Calu3 (cell line): ENCODE data around the gene IL33. TPM values are rescaled to one million over a fixed set of nuclear protein-coding genes. Genes with fewer than 3 reads are reported as not detected.
A peak's percentile ranks its signal among the peaks of the same experiment; 100 is the strongest.

Experiments
- BruUV-seq: library from RNA; stranded (reverse); fragments of 400-500 nt; replicated peaks from 2 replicates; lab custom pipeline; 2021; lab: Mats Ljungman, UMichigan
- CTCF ChIA-PET: fragments of 300-600 bp; sonication (Branson Sonifier 250); formaldehyde crosslinking; loops from one replicate; lab custom pipeline; 2022; ENCODE audit warnings: antibody characterized with exemption; lab: Charles Lee
- DNase-seq: peaks from one replicate; pipeline ENCODE4 v3.0.0; 2022
- H3K27ac Mint-ChIP-seq: one replicate; pipeline ENCODE4 v1.8.0; 2022; ENCODE audit warnings: mixed read lengths; ENCODE audit not compliant: unreplicated experiment
- H3K27me3 Mint-ChIP-seq: one replicate; pipeline ENCODE4 v1.8.0; 2022; ENCODE audit warnings: mixed read lengths; ENCODE audit not compliant: unreplicated experiment
- H3K36me3 Mint-ChIP-seq: one replicate; pipeline ENCODE4 v1.8.0; 2022; ENCODE audit warnings: mild to moderate bottlenecking, moderate library complexity, mixed read lengths; ENCODE audit not compliant: insufficient read depth, unreplicated experiment
- H3K4me1 Mint-ChIP-seq: one replicate; pipeline ENCODE4 v1.8.0; 2022; ENCODE audit warnings: mild to moderate bottlenecking, low read depth, mixed read lengths; ENCODE audit not compliant: unreplicated experiment
- H3K4me3 Mint-ChIP-seq: one replicate; pipeline ENCODE4 v1.8.0; 2022; ENCODE audit warnings: mild to moderate bottlenecking, low read depth, moderate library complexity, mixed read lengths; ENCODE audit not compliant: unreplicated experiment
- H3K9me3 Mint-ChIP-seq: one replicate; pipeline ENCODE4 v1.8.0; 2022; ENCODE audit warnings: low read depth, mixed read lengths; ENCODE audit not compliant: unreplicated experiment
- intact Hi-C: fragments of 100-400 bp; cut with micrococcal nuclease; formaldehyde crosslinking; loops from one replicate; pipeline ENCODE4 v1.10.0; 2022; ENCODE audit not compliant: unreplicated experiment
- total RNA-seq: library from RNA; stranded (reverse); gene quantifications from 2 replicates; pipeline ENCODE4 v1.2.3, GENCODE V29; 2022
- TF ChIP-seq, protein P1 (sequence below): fragments of 200-600 bp; IDR thresholded peaks from one replicate; pipeline ENCODE4 v1.8.0; 2022; ENCODE audit warnings: antibody characterized with exemption; ENCODE audit not compliant: unreplicated experiment

IL33 gene
- total RNA-seq, 1 experiment from 2014 or later, result 0.64 TPM

DNA sequence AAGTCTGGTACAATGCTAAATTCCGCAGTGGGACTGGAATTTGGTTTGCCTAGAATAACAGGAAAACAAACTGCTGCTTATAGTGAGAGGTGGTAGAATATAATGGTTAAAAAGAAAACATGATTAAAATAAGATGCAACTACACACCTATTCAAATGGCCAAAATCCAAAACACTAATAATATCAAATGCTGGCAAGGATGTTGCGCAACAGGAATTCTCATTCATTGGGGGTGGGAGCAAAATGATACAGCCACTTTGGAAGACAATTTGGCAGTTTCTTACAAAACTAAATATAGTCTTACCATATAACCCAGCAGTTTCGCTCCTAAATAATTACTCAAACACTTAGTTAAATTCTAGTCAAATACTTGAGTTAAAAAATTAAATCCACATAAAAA, 61.8 kb downstream of the IL33 start:
- Mint-ChIP-seq H3K9me3 (no peaks in the 10 kb centered on the region), H3K36me3 (no peaks in the 10 kb centered on the region), H3K4me3 (no peak overlapping the region), H3K27ac (no peak overlapping the region), H3K27me3 (no peaks in the 10 kb centered on the region), H3K4me1 (no peaks in the 10 kb centered on the region)
- intact Hi-C loops, result no loop called here
- no TSS peak for BruUV-seq
- TF ChIP-seq, protein P1, sequence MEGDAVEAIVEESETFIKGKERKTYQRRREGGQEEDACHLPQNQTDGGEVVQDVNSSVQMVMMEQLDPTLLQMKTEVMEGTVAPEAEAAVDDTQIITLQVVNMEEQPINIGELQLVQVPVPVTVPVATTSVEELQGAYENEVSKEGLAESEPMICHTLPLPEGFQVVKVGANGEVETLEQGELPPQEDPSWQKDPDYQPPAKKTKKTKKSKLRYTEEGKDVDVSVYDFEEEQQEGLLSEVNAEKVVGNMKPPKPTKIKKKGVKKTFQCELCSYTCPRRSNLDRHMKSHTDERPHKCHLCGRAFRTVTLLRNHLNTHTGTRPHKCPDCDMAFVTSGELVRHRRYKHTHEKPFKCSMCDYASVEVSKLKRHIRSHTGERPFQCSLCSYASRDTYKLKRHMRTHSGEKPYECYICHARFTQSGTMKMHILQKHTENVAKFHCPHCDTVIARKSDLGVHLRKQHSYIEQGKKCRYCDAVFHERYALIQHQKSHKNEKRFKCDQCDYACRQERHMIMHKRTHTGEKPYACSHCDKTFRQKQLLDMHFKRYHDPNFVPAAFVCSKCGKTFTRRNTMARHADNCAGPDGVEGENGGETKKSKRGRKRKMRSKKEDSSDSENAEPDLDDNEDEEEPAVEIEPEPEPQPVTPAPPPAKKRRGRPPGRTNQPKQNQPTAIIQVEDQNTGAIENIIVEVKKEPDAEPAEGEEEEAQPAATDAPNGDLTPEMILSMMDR, result no peak
- DNase-seq, result no peak
- CTCF ChIA-PET, result no interaction called here

GRCh38 chr9:6301858-6302257, 86.3 kb downstream of the IL33 start:
- no peaks in the 10 kb centered on the region for H3K36me3 Mint-ChIP-seq

DNA sequence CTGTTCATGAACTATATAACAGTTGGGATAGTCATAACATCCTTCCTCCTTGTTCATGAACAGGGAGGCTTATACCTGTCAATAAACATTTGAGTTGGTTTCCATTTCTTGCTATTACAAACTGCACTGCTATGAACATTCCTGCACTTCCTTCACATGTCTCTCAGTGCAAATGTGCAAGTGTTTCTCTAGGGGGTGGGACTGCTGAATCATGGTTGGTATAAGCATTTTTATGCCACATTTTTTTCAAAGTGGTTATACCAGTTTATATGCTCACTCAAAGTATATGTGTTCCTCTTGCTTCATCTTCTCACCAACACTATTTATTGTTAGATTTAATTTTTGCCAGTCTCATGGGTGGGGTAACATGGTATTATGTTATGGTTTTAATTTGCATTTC, 86.8 kb downstream of the IL33 start:
- Mint-ChIP-seq H3K36me3 (no peaks in the 10 kb centered on the region), H3K27me3 (no peaks in the 10 kb centered on the region), H3K9me3 (peaks cover 5% of the 10 kb centered on the region), H3K27ac (no peak overlapping the region), H3K4me1 (peaks cover 8% of the 10 kb centered on the region), H3K4me3 (no peak overlapping the region)
- no TSS peak for BruUV-seq
- intact Hi-C loops, result loop anchor here (5.0 to 10.0 kb wide), 2 partner anchors 78 to 150 kb away; no protein-coding TSS in a partner anchor
- CTCF ChIA-PET, result no interaction called here
- peak; percentile 22 for DNase-seq
- TF ChIP-seq, protein P1, result no peak

More at GRCh38 chr9:6301858-6302257, 86.3 kb downstream of the IL33 start:
- TF ChIP-seq, protein P1, result no peak
- intact Hi-C loops, result loop anchor here (5.0 to 10.0 kb wide), 2 partner anchors 77 to 150 kb away; no protein-coding TSS in a partner anchor
- no peak overlapping the region for H3K4me3 Mint-ChIP-seq
- peaks cover 5% of the 10 kb centered on the region for H3K9me3 Mint-ChIP-seq
- no peak overlapping the region for H3K27ac Mint-ChIP-seq
- no TSS peak for BruUV-seq
- no peaks in the 10 kb centered on the region for H3K27me3 Mint-ChIP-seq
- CTCF ChIA-PET, result no interaction called here
- no peak for DNase-seq
- H3K4me1 Mint-ChIP-seq, result peaks cover 8% of the 10 kb centered on the region

DNA sequence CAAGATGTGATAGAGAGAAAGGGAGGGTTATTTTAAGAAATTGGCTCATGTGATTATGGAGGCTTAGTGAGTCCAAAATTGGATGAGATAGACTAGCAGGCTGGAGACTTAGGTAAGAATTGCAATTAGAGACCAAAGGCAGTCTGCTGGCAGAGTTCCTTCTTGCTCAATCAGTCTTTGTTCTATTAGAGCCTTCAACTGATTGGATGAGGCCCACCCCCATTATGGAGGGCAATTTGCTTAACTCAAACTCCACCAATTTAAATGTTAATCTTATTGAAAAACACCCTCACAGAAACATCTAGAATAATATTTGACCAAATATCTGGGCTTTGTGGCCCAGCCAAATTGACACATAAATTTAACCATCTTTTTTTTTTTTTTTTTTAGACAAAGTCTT, 88.6 kb downstream of the IL33 start:
- peaks cover 5% of the 10 kb centered on the region for H3K9me3 Mint-ChIP-seq
- no peaks in the 10 kb centered on the region for H3K36me3 Mint-ChIP-seq
- intact Hi-C loops, result loop anchor here (5.0 to 10.0 kb wide), 2 partner anchors 79 to 152 kb away; no protein-coding TSS in a partner anchor
- BruUV-seq, result no TSS peak
- no peak overlapping the region for H3K4me3 Mint-ChIP-seq
- CTCF ChIA-PET, result no interaction called here
- H3K27ac Mint-ChIP-seq, result no peak overlapping the region
- no peak for DNase-seq
- peaks cover 8% of the 10 kb centered on the region for H3K4me1 Mint-ChIP-seq
- H3K27me3 Mint-ChIP-seq, result no peaks in the 10 kb centered on the region
- TF ChIP-seq, protein P1, result no peak
